ENCODE results near the gene DDR1.
"Not testable (repeated sequence)": the region's sequence is repeated elsewhere in the genome, so short reads cannot be mapped to it uniquely, and the experiment has no call there.

The DDR1 gene

GRCh38 chr6:30849903-30850651, 34.2 kb upstream of the DDR1 start:
- Histone ChIP-seq H3K4me1 (ENCODE audit: insufficient read depth, poor library complexity, severe bottlenecking) (no peaks in the 10 kb centered on the region), H3K27ac (ENCODE audit: poor library complexity, severe bottlenecking) (no peak overlapping the region), H3K36me3 (ENCODE audit: low read depth) (no peaks in the 10 kb centered on the region), H3K27me3 (ENCODE audit: insufficient read depth, poor library complexity, severe bottlenecking) (no peaks in the 10 kb centered on the region), H3K4me3 (ENCODE audit: severe bottlenecking) (no peak overlapping the region), H3K9me3 (ENCODE audit: severe bottlenecking) (no peaks in the 10 kb centered on the region)
- no peak for ATAC-seq (ENCODE audit: low read depth)
- TF ChIP-seq CTCF (IDR thresholded peaks at IDR 0.05; ENCODE audit: poor library complexity, severe bottlenecking): no peak
- no peak for DNase-seq (ENCODE audit: low spot score)

GRCh38 chr6:30852459-30852858, 31.9 kb upstream of the DDR1 start:
- not testable (repeated sequence) for ATAC-seq (ENCODE audit: low read depth); H3K27me3 ChIP-seq (ENCODE audit: insufficient read depth, poor library complexity, severe bottlenecking)

GRCh38 chr6:30854285-30855040, 29.9 kb upstream of the DDR1 start:
- Histone ChIP-seq H3K9me3 (ENCODE audit: severe bottlenecking) (no peaks in the 10 kb centered on the region), H3K27me3 (ENCODE audit: insufficient read depth, poor library complexity, severe bottlenecking) (no peaks in the 10 kb centered on the region), H3K27ac (ENCODE audit: poor library complexity, severe bottlenecking) (no peak overlapping the region), H3K36me3 (ENCODE audit: low read depth) (no peaks in the 10 kb centered on the region), H3K4me3 (ENCODE audit: severe bottlenecking) (no peak overlapping the region), H3K4me1 (ENCODE audit: insufficient read depth, poor library complexity, severe bottlenecking) (no peaks in the 10 kb centered on the region)
- DNase-seq (ENCODE audit: low spot score) (no peak), ATAC-seq (ENCODE audit: low read depth) (no peak)
- TF ChIP-seq CTCF (IDR thresholded peaks at IDR 0.05; ENCODE audit: poor library complexity, severe bottlenecking): no peak

More at GRCh38 chr6:30852459-30852858, 31.9 kb upstream of the DDR1 start:
- not testable (repeated sequence) for H3K4me1 ChIP-seq (ENCODE audit: insufficient read depth, poor library complexity, severe bottlenecking); H3K36me3 ChIP-seq (ENCODE audit: low read depth); H3K4me3 ChIP-seq (ENCODE audit: severe bottlenecking); H3K9me3 ChIP-seq (ENCODE audit: severe bottlenecking); H3K27ac ChIP-seq (ENCODE audit: poor library complexity, severe bottlenecking); DNase-seq (ENCODE audit: low spot score)

- Histone ChIP-seq H3K4me1 (ENCODE audit: insufficient read depth, poor library complexity, severe bottlenecking) (no peaks in the 10 kb centered on the region), H3K27me3 (ENCODE audit: insufficient read depth, poor library complexity, severe bottlenecking) (no peaks in the 10 kb centered on the region), H3K4me3 (ENCODE audit: severe bottlenecking) (no peak overlapping the region), H3K9me3 (ENCODE audit: severe bottlenecking) (no peaks in the 10 kb centered on the region), H3K27ac (ENCODE audit: poor library complexity, severe bottlenecking) (no peak overlapping the region), H3K36me3 (ENCODE audit: low read depth) (no peaks in the 10 kb centered on the region)
- DNase-seq (ENCODE audit: low spot score): no peak
- no peak for ATAC-seq (ENCODE audit: low read depth)
- TF ChIP-seq CTCF (IDR thresholded peaks at IDR 0.05; ENCODE audit: poor library complexity, severe bottlenecking): no peak
These were observed 28.8 kb upstream of the DDR1 start for GRCh38 chr6:30855429-30856075.

- H3K27me3 ChIP-seq (ENCODE audit: insufficient read depth, poor library complexity, severe bottlenecking): no peaks in the 10 kb centered on the region
- no peak overlapping the region for H3K27ac ChIP-seq (ENCODE audit: poor library complexity, severe bottlenecking)
- TF ChIP-seq CTCF (IDR thresholded peaks at IDR 0.05; ENCODE audit: poor library complexity, severe bottlenecking): no peak
- H3K4me1 ChIP-seq (ENCODE audit: insufficient read depth, poor library complexity, severe bottlenecking): no peaks in the 10 kb centered on the region
- ATAC-seq (ENCODE audit: low read depth) (no peak), DNase-seq (ENCODE audit: low spot score) (no peak)
- H3K36me3 ChIP-seq (ENCODE audit: low read depth): no peaks in the 10 kb centered on the region
- H3K9me3 ChIP-seq (ENCODE audit: severe bottlenecking): no peaks in the 10 kb centered on the region
- no peak overlapping the region for H3K4me3 ChIP-seq (ENCODE audit: severe bottlenecking)
These were observed 27.2 kb upstream of the DDR1 start for GRCh38 chr6:30857112-30857511.
